GM23248 (cell line): ENCODE measurements around the gene TENM3.

ENCODE experiments used
- EZH2 ChIP-seq: fragments of 200-600 bp; sonication (generic); IDR thresholded peaks from 2 replicates; pipeline ENCODE4 v1.6.1; 2018; ENCODE audit warnings: antibody characterized with exemption, mild to moderate bottlenecking; ENCODE audit not compliant: insufficient read depth, poor library complexity, severe bottlenecking
- EZH2phosphoT487 ChIP-seq: fragments of 200-600 bp; sonication (generic); IDR thresholded peaks from 2 replicates; pipeline ENCODE4 v1.6.1; 2018; ENCODE audit warnings: antibody characterized with exemption, moderate library complexity, mild to moderate bottlenecking, low read depth; ENCODE audit not compliant: insufficient read depth

GRCh38 chr4:182264139-182264752, 21.0 kb downstream of the TENM3 start:
- no peak for TF ChIP-seq EZH2
- no peak for TF ChIP-seq EZH2phosphoT487
